Smooth muscle cell (in vitro differentiated cells): ENCODE measurements around the gene RPAP2. TPM values are rescaled to one million over a fixed set of nuclear protein-coding genes. Genes with fewer than 3 reads are reported as not detected.

Experiments used
- DNase-seq: peaks from one replicate; lab custom pipeline; 2025; ENCODE audit not compliant: unreplicated experiment; lab: John Stamatoyannopoulos, UW
- H2AFZ ChIP-seq: fragments of 200-600 bp; sonication (generic); 2 replicates; pipeline ENCODE4 v1.6.0; 2016; ENCODE audit warnings: antibody characterized with exemption, low read depth, mild to moderate bottlenecking
- H3F3A ChIP-seq: fragments of 200-600 bp; sonication (generic); 2 replicates; pipeline ENCODE4 v1.6.0; 2017; ENCODE audit warnings: antibody characterized with exemption, low read depth
- H3K27ac ChIP-seq: fragments of 200-600 bp; sonication (generic); 2 replicates; pipeline ENCODE4 v1.5.1; 2016; ENCODE audit warnings: low read depth, mild to moderate bottlenecking
- H3K27me3 ChIP-seq: fragments of 200-600 bp; sonication (generic); 2 replicates; pipeline ENCODE4 v1.6.1; 2016; ENCODE audit warnings: low read depth, mild to moderate bottlenecking
- H3K36me3 ChIP-seq: fragments of 200-600 bp; sonication (generic); 2 replicates; pipeline ENCODE4 v1.5.1; 2016; ENCODE audit warnings: low read depth
- H3K4me1 ChIP-seq: fragments of 200-600 bp; sonication (generic); 2 replicates; pipeline ENCODE4 v1.5.1; 2016; ENCODE audit warnings: low read depth
- H3K4me2 ChIP-seq: fragments of 200-600 bp; sonication (generic); 2 replicates; pipeline ENCODE4 v1.6.0; 2016; ENCODE audit warnings: mild to moderate bottlenecking
- H3K4me3 ChIP-seq: fragments of 200-600 bp; sonication (generic); 2 replicates; pipeline ENCODE4 v1.5.1; 2016; ENCODE audit warnings: mild to moderate bottlenecking
- H3K79me2 ChIP-seq: fragments of 200-600 bp; sonication (generic); 2 replicates; pipeline ENCODE4 v1.6.0; 2016; ENCODE audit warnings: low read depth, mild to moderate bottlenecking
- H3K9ac ChIP-seq: fragments of 200-600 bp; sonication (generic); 2 replicates; pipeline ENCODE4 v1.6.0; 2016; ENCODE audit warnings: low read depth
- H3K9me3 ChIP-seq: fragments of 200-600 bp; sonication (generic); replicated peaks from 2 replicates; pipeline ENCODE4 v1.5.1; 2016; ENCODE audit warnings: low read depth
- H4K20me1 ChIP-seq: fragments of 200-600 bp; sonication (generic); 2 replicates; pipeline ENCODE4 v1.6.0; 2016; ENCODE audit warnings: low read depth
- CTCF ChIP-seq: fragments of 200-600 bp; sonication (generic); IDR thresholded peaks from 2 replicates; pipeline ENCODE4 v1.5.1; 2017; ENCODE audit warnings: borderline replicate concordance, mild to moderate bottlenecking, antibody characterized with exemption; ENCODE audit not compliant: insufficient read depth, poor library complexity, severe bottlenecking
- WGBS: methylation state at CpG from one replicate; pipeline ENCODE4 v1.1.7; 2016; ENCODE audit warnings: low lambda C conversion rate; 5-methylcytosine and 5-hydroxymethylcytosine counted together
- polyA plus RNA-seq: library from polyadenylated mRNA; unstranded; fragments of >200 nt; fragmentation: Nextera tagmentation; extraction: Ambion mirVana; gene quantifications from 2 replicates; pipeline ENCODE4 v1.2.1, GENCODE V29; 2016
- total RNA-seq: library from RNA; depleted of rRNA; stranded (reverse); fragments of >200 nt; gene quantifications from 2 replicates; pipeline ENCODE4 v1.2.3, GENCODE V29; 2014

Gene RPAP2
- total and polyA plus RNA-seq, 2 experiments from 2014 or later, result 18.8 to 34.2 TPM

DNA sequence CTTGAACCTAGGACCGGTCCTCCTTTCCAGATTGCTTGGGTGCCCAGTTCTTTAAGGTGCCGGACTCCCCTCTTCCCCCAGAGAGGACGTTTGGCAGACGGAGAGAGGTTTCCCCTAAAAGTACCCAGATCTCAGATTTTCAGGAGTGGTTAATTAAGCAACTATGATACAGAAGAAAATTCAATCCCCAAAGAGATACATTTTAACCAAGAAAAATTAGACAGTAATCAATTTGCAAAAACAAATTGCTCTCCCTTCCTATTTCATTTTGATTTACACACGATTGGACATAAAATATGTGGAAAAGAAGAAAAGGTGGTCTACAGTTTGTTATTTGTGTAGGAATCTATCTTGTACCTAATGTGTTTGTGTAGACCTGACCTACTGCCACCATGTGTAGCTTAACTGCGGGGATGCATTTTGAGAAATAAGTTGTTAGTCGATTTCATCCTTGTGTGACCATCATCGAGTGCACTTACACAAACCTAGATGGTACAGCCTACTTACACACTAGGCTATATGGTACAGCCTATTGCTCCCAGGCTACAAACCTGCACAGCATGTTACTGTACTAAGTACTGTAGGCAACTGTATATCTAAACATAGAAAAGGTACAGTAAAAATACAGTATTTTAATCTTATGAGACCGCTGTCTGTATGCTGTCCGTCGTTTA is 755 bp downstream of the RPAP2 start:
- Histone ChIP-seq H3F3A (no peaks in the 10 kb centered on the region), H4K20me1 (peaks cover 6% of the 10 kb centered on the region), H3K36me3 (peaks cover 7% of the 10 kb centered on the region), H3K4me3 (peak overlapping the region; percentile 95), H2AFZ (peak overlapping the region; percentile 88), H3K27me3 (no peaks in the 10 kb centered on the region), H3K79me2 (peaks cover 32% of the 10 kb centered on the region), H3K4me2 (peak overlapping the region; percentile 86), H3K9ac (peak overlapping the region; percentile 95), H3K4me1 (peaks cover 19% of the 10 kb centered on the region), H3K9me3 (no peaks in the 10 kb centered on the region), H3K27ac (peak overlapping the region; percentile 67)
- TF ChIP-seq CTCF, result no peak
- WGBS, result 44% methylated on average over 11 of the region's 11 CpGs
- no peak for DNase-seq

DNA sequence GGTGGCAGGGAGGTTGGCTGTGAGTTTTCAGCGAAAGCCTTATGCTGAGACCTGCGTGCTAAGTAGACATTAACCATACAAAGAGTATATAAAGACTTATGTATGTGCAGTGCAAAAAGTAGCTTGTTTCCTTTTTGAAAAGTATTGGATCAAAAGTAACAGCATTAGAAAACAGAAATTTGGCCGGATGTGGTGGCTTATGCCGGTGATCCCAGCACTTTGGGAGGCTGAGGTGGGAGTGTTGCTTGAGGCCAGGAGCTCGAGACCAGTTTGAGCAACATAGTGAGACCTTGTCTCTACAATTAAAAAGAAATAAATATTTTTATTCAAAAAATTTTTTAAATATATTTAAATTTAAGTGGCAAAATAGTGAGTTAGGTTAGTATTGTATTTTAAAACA is 2.2 kb downstream of the RPAP2 start:
- H3K9ac ChIP-seq, result no peak overlapping the region
- no peak for TF ChIP-seq CTCF
- no peaks in the 10 kb centered on the region for H3K9me3 ChIP-seq
- peaks cover 15% of the 10 kb centered on the region for H3K36me3 ChIP-seq
- DNase-seq, result no peak
- 92% methylated on average over 5 of the region's 5 CpGs for WGBS
- no peak overlapping the region for H3K27ac ChIP-seq
- peaks cover 32% of the 10 kb centered on the region for H3K79me2 ChIP-seq
- no peak overlapping the region for H3K4me3 ChIP-seq
- peaks cover 6% of the 10 kb centered on the region for H4K20me1 ChIP-seq
- no peaks in the 10 kb centered on the region for H3F3A ChIP-seq
- H3K27me3 ChIP-seq, result no peaks in the 10 kb centered on the region
- H3K4me1 ChIP-seq, result peaks cover 19% of the 10 kb centered on the region
- no peak overlapping the region for H2AFZ ChIP-seq
- no peak overlapping the region for H3K4me2 ChIP-seq

DNA sequence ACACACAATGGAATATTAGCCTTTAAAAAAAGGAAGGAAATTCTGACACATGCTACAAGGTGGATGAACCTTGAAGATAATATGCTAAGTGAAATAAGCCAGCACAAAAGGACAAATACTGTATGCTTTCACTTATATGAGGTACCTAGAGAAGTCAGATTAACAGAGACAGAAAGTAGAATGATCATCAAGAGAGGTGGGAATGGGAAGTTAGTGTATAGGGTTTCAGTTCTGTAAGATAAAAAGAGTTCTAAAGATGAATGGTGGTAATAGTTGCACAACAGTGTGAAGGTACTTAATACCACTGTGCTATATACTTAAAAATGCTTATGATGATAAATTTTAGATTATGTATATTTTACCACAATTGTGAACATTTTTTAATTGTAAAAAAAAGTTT is 7.2 kb downstream of the RPAP2 start:
- TF ChIP-seq CTCF, result no peak
- Histone ChIP-seq H3K27me3 (no peaks in the 10 kb centered on the region), H3K79me2 (peaks cover 3% of the 10 kb centered on the region), H2AFZ (no peak overlapping the region), H4K20me1 (peaks cover 6% of the 10 kb centered on the region), H3K4me1 (no peaks in the 10 kb centered on the region), H3K4me2 (no peak overlapping the region), H3K9ac (no peak overlapping the region), H3F3A (no peaks in the 10 kb centered on the region), H3K9me3 (no peaks in the 10 kb centered on the region), H3K27ac (no peak overlapping the region), H3K36me3 (peaks cover 18% of the 10 kb centered on the region), H3K4me3 (no peak overlapping the region)
- no peak for DNase-seq

DNA sequence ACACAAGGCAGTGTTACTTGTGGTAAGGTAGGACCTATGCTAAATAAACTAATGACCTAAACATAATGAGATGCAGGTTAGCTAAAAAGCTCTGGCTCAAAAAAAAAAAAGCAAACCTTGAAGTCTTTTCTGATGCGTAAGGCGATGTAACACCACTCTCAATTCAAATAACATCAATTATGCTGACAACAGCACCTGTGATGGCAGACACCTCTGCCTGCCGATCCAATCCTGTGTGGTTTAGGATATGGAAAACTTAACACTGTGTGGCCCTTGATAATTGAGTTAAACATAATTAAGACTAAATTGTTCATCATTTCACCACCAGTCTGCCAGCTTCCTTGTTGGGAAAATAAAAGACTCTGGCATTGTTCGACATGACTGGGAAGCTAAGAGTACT is 9.1 kb downstream of the RPAP2 start:
- DNase-seq, result no peak
- 94% methylated on average over 4 of the region's 4 CpGs for WGBS
- no peak overlapping the region for H3K4me3 ChIP-seq
- H2AFZ ChIP-seq, result no peak overlapping the region
- no peaks in the 10 kb centered on the region for H3K27me3 ChIP-seq
- H3K36me3 ChIP-seq, result peaks cover 18% of the 10 kb centered on the region
- H3K9me3 ChIP-seq, result no peaks in the 10 kb centered on the region
- no peaks in the 10 kb centered on the region for H3F3A ChIP-seq
- no peak overlapping the region for H3K4me2 ChIP-seq
- H3K4me1 ChIP-seq, result no peaks in the 10 kb centered on the region
- peaks cover 6% of the 10 kb centered on the region for H4K20me1 ChIP-seq
- H3K79me2 ChIP-seq, result no peaks in the 10 kb centered on the region
- no peak for TF ChIP-seq CTCF
- H3K9ac ChIP-seq, result no peak overlapping the region
- no peak overlapping the region for H3K27ac ChIP-seq
